ENCODE measurements around the gene FHOD3.

- TF ChIP-seq SMC3 (IDR thresholded peaks at IDR 0.05; ENCODE audit: low read depth, low read length) = no peak
- TF ChIP-seq POLR2A (IDR thresholded peaks at IDR 0.05; ENCODE audit: low read depth, low read length) = no peak
- no peak for TF ChIP-seq CTCF (conservative IDR thresholded peaks at IDR 0.05; ENCODE audit: low read depth, low read length)
- no peak for TF ChIP-seq USF2 (IDR thresholded peaks at IDR 0.05; ENCODE audit: low read depth, low read length)
- TF ChIP-seq NFE2L2 (IDR thresholded peaks at IDR 0.05; ENCODE audit: low read depth, low read length) = no peak
- TF ChIP-seq MAFK (IDR thresholded peaks at IDR 0.05; ENCODE audit: low read depth, low read length) = no peak
- no peak for TF ChIP-seq CHD1 (IDR thresholded peaks at IDR 0.05; ENCODE audit: low read depth, low read length)
- no peak for TF ChIP-seq MAZ (IDR thresholded peaks at IDR 0.05; ENCODE audit: borderline replicate concordance, low read depth, low read length)
- no peak for TF ChIP-seq FOS (IDR thresholded peaks at IDR 0.05; ENCODE audit: low read depth, low read length)
- TF ChIP-seq RAD21 (IDR thresholded peaks at IDR 0.05; ENCODE audit: low read length) = no peak
- no peak for TF ChIP-seq BHLHE40 (IDR thresholded peaks at IDR 0.05; ENCODE audit: low read depth, low read length)
These were observed 248.4 kb downstream of the FHOD3 start for GRCh38 chr18:36545821-36546427.

Measured in IMR-90 (cell line).